Astrocyte of the cerebellum (primary cell): ENCODE measurements around the gene DHRS12.

Source experiments
- DNase-seq: peaks from one replicate; pipeline ENCODE4 v3.0.0-alpha.2; 2011; ENCODE audit warnings: low read depth
- H3K4me3 ChIP-seq: 2 replicates; pipeline ENCODE4 v1.5.1; 2011; ENCODE audit warnings: mild to moderate bottlenecking, low read depth, low read length, moderate library complexity
- in situ Hi-C: cut with HindIII; loops from 2 replicates; pipeline ENCODE4 v1.10.0; 2017; ENCODE audit warnings: low sequenced_read_pairs
- TF ChIP-seq, protein P1 (sequence below): IDR thresholded peaks from 2 replicates; pipeline ENCODE4 v1.5.1; 2012; ENCODE audit warnings: low read length, low read depth, moderate library complexity, mild to moderate bottlenecking; ENCODE audit errors: missing control alignments

The DHRS12 gene

GRCh38 chr13:51742031-51742430, 61.9 kb downstream of the DHRS12 start:
- no peak overlapping the region for H3K4me3 ChIP-seq
- TF ChIP-seq, protein P1, sequence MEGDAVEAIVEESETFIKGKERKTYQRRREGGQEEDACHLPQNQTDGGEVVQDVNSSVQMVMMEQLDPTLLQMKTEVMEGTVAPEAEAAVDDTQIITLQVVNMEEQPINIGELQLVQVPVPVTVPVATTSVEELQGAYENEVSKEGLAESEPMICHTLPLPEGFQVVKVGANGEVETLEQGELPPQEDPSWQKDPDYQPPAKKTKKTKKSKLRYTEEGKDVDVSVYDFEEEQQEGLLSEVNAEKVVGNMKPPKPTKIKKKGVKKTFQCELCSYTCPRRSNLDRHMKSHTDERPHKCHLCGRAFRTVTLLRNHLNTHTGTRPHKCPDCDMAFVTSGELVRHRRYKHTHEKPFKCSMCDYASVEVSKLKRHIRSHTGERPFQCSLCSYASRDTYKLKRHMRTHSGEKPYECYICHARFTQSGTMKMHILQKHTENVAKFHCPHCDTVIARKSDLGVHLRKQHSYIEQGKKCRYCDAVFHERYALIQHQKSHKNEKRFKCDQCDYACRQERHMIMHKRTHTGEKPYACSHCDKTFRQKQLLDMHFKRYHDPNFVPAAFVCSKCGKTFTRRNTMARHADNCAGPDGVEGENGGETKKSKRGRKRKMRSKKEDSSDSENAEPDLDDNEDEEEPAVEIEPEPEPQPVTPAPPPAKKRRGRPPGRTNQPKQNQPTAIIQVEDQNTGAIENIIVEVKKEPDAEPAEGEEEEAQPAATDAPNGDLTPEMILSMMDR, result no peak
- DNase-seq, result no peak
- in situ Hi-C loops, result loop anchor here (25.0 kb wide), 1 partner anchor 280 kb away; the partner anchor contains the start of gene INTS6

GRCh38 chr13:51740698-51741097, 63.3 kb downstream of the DHRS12 start:
- H3K4me3 ChIP-seq, result no peak overlapping the region
- TF ChIP-seq, protein P1, result no peak
- no peak for DNase-seq
- in situ Hi-C loops, result loop anchor here (25.0 kb wide), 1 partner anchor 278 kb away; the partner anchor contains the start of gene INTS6

GRCh38 chr13:51739027-51739764, 64.8 kb downstream of the DHRS12 start:
- TF ChIP-seq, protein P1, result no peak
- in situ Hi-C loops, result loop anchor here (25.0 kb wide), 1 partner anchor 277 kb away; the partner anchor contains the start of gene INTS6
- DNase-seq, result no peak
- no peak overlapping the region for H3K4me3 ChIP-seq

- no peak for DNase-seq
- in situ Hi-C loops, result loop anchor here (25.0 kb wide), 1 partner anchor 276 kb away; the partner anchor contains the start of gene INTS6
- no peak overlapping the region for H3K4me3 ChIP-seq
- TF ChIP-seq, protein P1, result no peak
Observed at GRCh38 chr13:51738226-51738905, 65.6 kb downstream of the DHRS12 start.

- in situ Hi-C loops, result loop anchor here (25.0 kb wide), 1 partner anchor 275 kb away; the partner anchor contains the start of gene INTS6
- no peak overlapping the region for H3K4me3 ChIP-seq
- TF ChIP-seq, protein P1, result no peak
- DNase-seq, result no peak
Observed at GRCh38 chr13:51737609-51738008, 66.4 kb downstream of the DHRS12 start.

DNA sequence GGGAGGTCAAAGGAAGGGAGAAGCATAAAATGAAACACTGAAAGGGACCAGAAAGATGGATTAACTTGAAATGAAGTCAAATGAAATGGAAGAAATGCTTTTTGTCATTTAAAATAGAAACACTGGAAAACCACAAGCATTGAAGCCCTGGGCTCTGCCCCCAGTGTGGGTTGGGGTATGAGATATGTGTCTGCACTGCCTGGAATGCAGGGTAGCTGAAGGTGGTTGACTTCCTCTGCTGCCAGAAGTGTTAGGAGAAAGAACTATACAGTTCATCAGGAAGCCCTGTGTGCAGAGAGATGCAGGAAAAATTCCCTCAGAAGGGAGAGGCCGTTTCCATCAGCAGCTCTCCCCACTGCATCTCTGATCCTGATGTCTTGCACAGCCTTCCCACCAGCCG, 69.2 kb downstream of the DHRS12 start:
- DNase-seq, result peak; percentile 57
- H3K4me3 ChIP-seq, result no peak overlapping the region
- TF ChIP-seq, protein P1, result no peak
- in situ Hi-C loops, result loop anchor here (25.0 kb wide), 1 partner anchor 272 kb away; the partner anchor contains the start of gene INTS6
